ENCODE results near the gene ALOX12. TPM values are rescaled to one million over a fixed set of nuclear protein-coding genes. Genes with fewer than 3 reads are reported as not detected.
"Not testable (repeated sequence)": the region's sequence is repeated elsewhere in the genome, so short reads cannot be mapped to it uniquely, and the experiment has no call there.

Gene ALOX12
- not detected in 2 replicates for total RNA-seq

- no peak for DNase-seq (ENCODE audit: low read depth in 2 of 2)
Observed at GRCh38 chr17:6995500-6996255, at the start of gene ALOX12. TSS of gene ALOX12 (plus strand) at chr17:6996049. CDS start at chr17:6996118, 69 bp downstream.

- DNase-seq (ENCODE audit: low read depth in 2 of 2): no peak
Observed at GRCh38 chr17:6947745-6948144, 48.1 kb upstream of the ALOX12 start.

GRCh38 chr17:6948562-6948961 lies 47.3 kb upstream of the ALOX12 start:
- peak; percentile 63 to 65 for DNase-seq (ENCODE audit: low read depth in 2 of 2)

GRCh38 chr17:6948976-6949375 lies 46.9 kb upstream of the ALOX12 start:
- peak in 1 of 2 donors; percentile 24 for DNase-seq (ENCODE audit: low read depth in 2 of 2)

GRCh38 chr17:6950938-6951337 lies 44.9 kb upstream of the ALOX12 start:
- DNase-seq (ENCODE audit: low read depth in 2 of 2): not testable (repeated sequence)

GRCh38 chr17:6953689-6954088 lies 42.2 kb upstream of the ALOX12 start:
- DNase-seq (ENCODE audit: low read depth in 2 of 2): no peak

GRCh38 chr17:6959700-6960099 lies 36.1 kb upstream of the ALOX12 start:
- no peak for DNase-seq (ENCODE audit: low read depth in 2 of 2)

GRCh38 chr17:6969323-6969726 lies 26.5 kb upstream of the ALOX12 start:
- peak in 1 of 2 donors; percentile 41 for DNase-seq (ENCODE audit: low read depth in 2 of 2)

- DNase-seq (ENCODE audit: low read depth in 2 of 2): no peak
Observed at GRCh38 chr17:6970992-6971391, 24.9 kb upstream of the ALOX12 start.

- DNase-seq (ENCODE audit: low read depth in 2 of 2): not testable (repeated sequence)
Observed at GRCh38 chr17:6979440-6979839, 16.4 kb upstream of the ALOX12 start.

- DNase-seq (ENCODE audit: low read depth in 2 of 2): no peak
Observed at GRCh38 chr17:6981426-6981825, 14.4 kb upstream of the ALOX12 start.

- no peak for DNase-seq (ENCODE audit: low read depth in 2 of 2)
Observed at GRCh38 chr17:6985266-6985665, 10.6 kb upstream of the ALOX12 start.

GRCh38 chr17:6986676-6987075 lies 9.2 kb upstream of the ALOX12 start:
- peak; percentile 48 to 59 for DNase-seq (ENCODE audit: low read depth in 2 of 2)

GRCh38 chr17:6989779-6990178 lies 6.1 kb upstream of the ALOX12 start:
- DNase-seq (ENCODE audit: low read depth in 2 of 2): no peak

- DNase-seq (ENCODE audit: low read depth in 2 of 2): not testable (repeated sequence)
Observed at GRCh38 chr17:6993613-6994056, 2.2 kb upstream of the ALOX12 start.

GRCh38 chr17:6994118-6994598 lies 1.7 kb upstream of the ALOX12 start:
- no peak for DNase-seq (ENCODE audit: low read depth in 2 of 2)

- DNase-seq (ENCODE audit: low read depth in 2 of 2): no peak
Observed at GRCh38 chr17:6994666-6995256, 1.1 kb upstream of the ALOX12 start.

GRCh38 chr17:6996256-6997011 lies 585 bp downstream of the ALOX12 start:
- DNase-seq (ENCODE audit: low read depth in 2 of 2): no peak

GRCh38 chr17:6997171-6997570 lies 1.3 kb downstream of the ALOX12 start:
- DNase-seq (ENCODE audit: low read depth in 2 of 2): no peak

- DNase-seq (ENCODE audit: low read depth in 2 of 2): no peak
Observed at GRCh38 chr17:6998855-6999508, 3.1 kb downstream of the ALOX12 start.

- peak; percentile 66 to 76 for DNase-seq (ENCODE audit: low read depth in 2 of 2)
Observed at GRCh38 chr17:7001318-7001961, 5.6 kb downstream of the ALOX12 start.

Measured in lung microvascular endothelial cell (primary cell).